K562 (cell line): ENCODE measurements around the gene SLC27A4. TPM values are rescaled to one million over a fixed set of nuclear protein-coding genes. Genes with fewer than 3 reads are reported as not detected.
A peak's percentile ranks its signal among the peaks of the same experiment; 100 is the strongest.

Source experiments
- BMI1 ChIP-seq: fragments of 150-350 bp; IDR thresholded peaks from 2 replicates; pipeline ENCODE4 v1.6.1; 2014; ENCODE audit warnings: low read length
- CHD1 ChIP-seq: fragments of 200-600 bp; sonication (generic); IDR thresholded peaks from one replicate; pipeline ENCODE4 v1.6.1; 2012; ENCODE audit warnings: mild to moderate bottlenecking, moderate library complexity, low read length, inconsistent platforms
- FOXA1 ChIP-seq: fragments of 450-650 bp; IDR thresholded peaks from 2 replicates; pipeline ENCODE4 v1.6.1; 2016; ENCODE audit warnings: mild to moderate bottlenecking, borderline replicate concordance
- JUND ChIP-seq, 2 experiments: IDR thresholded peaks; 2 replicates in 1 of 2; 3 replicates in 1 of 2; pipeline ENCODE4 v1.6.1; 2011; ENCODE audit warnings: borderline replicate concordance in 2 of 2, low read depth in 2 of 2, low read length in 2 of 2, improper control_type of control experiment in 1 of 2, missing biosample characterization in 1 of 2, missing genetic modification characterization in 1 of 2, missing genetic modification reagents in 1 of 2
- MECOM ChIP-seq: fragments of 250-450 bp; sonication (Bioruptor Pico); IDR thresholded peaks from 2 replicates; pipeline ENCODE4 v1.8.0; 2022; ENCODE audit warnings: inconsistent platforms
- NONO ChIP-seq, 2 experiments: fragments of 200-400 bp in 1 of 2; fragments of 450-650 bp in 1 of 2; formaldehyde crosslinking in 1 of 2; IDR thresholded peaks; 2 replicates each; pipeline ENCODE4 v1.6.1; 2017; ENCODE audit warnings: low read depth in 2 of 2, mild to moderate bottlenecking in 2 of 2, moderate library complexity in 2 of 2, low read length in 1 of 2
- RB1 ChIP-seq: fragments of 450-650 bp; IDR thresholded peaks from 2 replicates; pipeline ENCODE4 v1.6.1; 2017; ENCODE audit warnings: low read depth, mild to moderate bottlenecking
- RBM17 ChIP-seq: fragments of 200-400 bp; formaldehyde crosslinking; IDR thresholded peaks from 2 replicates; pipeline ENCODE4 v1.6.1; 2017; ENCODE audit warnings: low read depth, mild to moderate bottlenecking, low read length, borderline replicate concordance
- SP1 ChIP-seq: sonication (generic); formaldehyde crosslinking; IDR thresholded peaks from 2 replicates; pipeline ENCODE4 v1.8.1; 2022; ENCODE audit warnings: mild to moderate bottlenecking, missing genetic modification reagents
- ZFP36 ChIP-seq: fragments of 150-350 bp; IDR thresholded peaks from 2 replicates; pipeline ENCODE4 v1.6.1; 2018; ENCODE audit warnings: low read length, low read depth; ENCODE audit not compliant: partially characterized antibody
- ZNF668 ChIP-seq: fragments of 250-450 bp; sonication (Bioruptor Pico); IDR thresholded peaks from 2 replicates; pipeline ENCODE4 v1.8.0; 2022; ENCODE audit warnings: mild to moderate bottlenecking, inconsistent platforms
- polyA plus RNA-seq, 8 experiments: library from polyadenylated mRNA; depleted of rRNA in 4 of 8; stranded (reverse) in 5 of 8; unstranded in 3 of 8; fragments of >200 nt; fragmentation: Nextera tagmentation in 2 of 8; fragmentation: Illumina TruSeq in 1 of 8; extraction: Ambion mirVana in 2 of 8; extraction: Trizol in 1 of 8; gene quantifications; 2 replicates each; pipeline versions ENCODE4 v1.2.1 to v1.2.3, GENCODE V29; 2011 to 2014; ENCODE audit warnings: inconsistent platforms in 1 of 8, missing spikeins in 1 of 8
- total RNA-seq, 7 experiments: library from RNA; depleted of rRNA in 6 of 7; stranded (reverse); fragments of >200 nt in 6 of 7; fragmentation: Illumina TruSeq in 2 of 7; extraction: Trizol in 2 of 7; gene quantifications; 2 replicates each; pipeline versions ENCODE4 v1.2.1 to v1.2.3, GENCODE V29; 2011 to 2021; ENCODE audit warnings: low replicate concordance in 1 of 7
- TF ChIP-seq, protein P1 (sequence below): fragments of 250-450 bp; sonication (Bioruptor Pico); IDR thresholded peaks from 2 replicates; pipeline ENCODE4 v1.5.0; 2021; ENCODE audit warnings: mild to moderate bottlenecking, borderline replicate concordance
- TF ChIP-seq, protein P2 (sequence below): sonication (generic); formaldehyde crosslinking; IDR thresholded peaks from 2 replicates; pipeline ENCODE4 v1.8.0; 2022; ENCODE audit warnings: mild to moderate bottlenecking, missing genetic modification reagents
- TF ChIP-seq, protein P3 (sequence below): fragments of 450-650 bp; IDR thresholded peaks from 2 replicates; pipeline ENCODE4 v1.6.1; 2018; ENCODE audit warnings: mild to moderate bottlenecking, low read depth; ENCODE audit not compliant: partially characterized antibody
- TF ChIP-seq, protein P4 (sequence below): fragments of 250-450 bp; sonication (Bioruptor Pico); IDR thresholded peaks from 2 replicates; pipeline ENCODE4 v1.4.0; 2020
- TF ChIP-seq, protein P5 (sequence below): fragments of 450-650 bp; formaldehyde crosslinking; IDR thresholded peaks from 2 replicates; pipeline ENCODE4 v1.4.0; 2022; ENCODE audit warnings: missing genetic modification characterization

SLC27A4 gene
- total and polyA plus RNA-seq, 9 of the 15 experiments (the other 6 are each of a cell fraction or from before 2014, with no cell fraction given) = 0.25 to 35.7 (median 14.0) TPM

DNA sequence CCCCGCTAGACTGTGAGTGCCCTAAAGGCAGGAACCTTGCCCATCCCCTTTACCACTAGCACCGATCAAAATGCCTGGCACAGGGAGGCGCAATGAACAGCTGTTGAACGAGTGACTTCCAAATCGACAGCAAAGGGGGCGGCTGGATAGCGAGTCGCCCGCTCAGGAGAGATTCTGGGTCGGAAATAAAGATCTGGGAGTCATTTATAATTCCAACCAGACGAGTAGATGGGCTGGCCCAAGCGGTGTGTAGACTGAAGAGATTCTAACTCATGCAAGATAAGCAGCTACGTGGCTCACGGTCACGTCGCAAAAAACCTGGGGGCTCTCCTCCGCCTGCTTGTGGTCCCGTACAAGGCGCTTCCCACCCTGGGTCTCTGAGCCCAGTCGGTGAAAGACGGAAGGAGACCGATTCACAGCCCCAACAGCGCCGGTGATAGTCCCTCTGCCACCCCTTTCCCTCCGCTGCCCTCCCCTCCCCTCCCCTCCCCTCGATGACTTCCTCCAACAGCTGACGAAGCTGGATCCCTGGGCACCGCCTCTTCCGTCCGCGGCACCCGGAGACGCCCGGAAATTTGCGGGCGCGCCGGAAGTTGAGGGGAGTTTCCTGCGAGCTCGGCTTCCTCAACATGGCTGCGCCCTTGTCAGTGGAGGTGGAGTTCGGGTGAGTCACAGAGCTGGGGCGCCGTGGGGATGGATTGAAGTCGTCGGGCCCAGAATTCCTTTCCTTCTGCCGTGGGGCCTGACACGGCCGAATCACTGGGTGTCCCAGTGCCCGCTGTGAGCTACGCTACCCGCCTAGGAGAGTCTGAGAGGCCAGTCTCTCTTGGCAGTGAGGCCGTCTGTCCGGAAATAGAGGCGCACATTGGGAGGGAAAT, 30.7 kb downstream of the SLC27A4 start, which contains the start of gene URM1 (continued):
- TF ChIP-seq, protein P1, sequence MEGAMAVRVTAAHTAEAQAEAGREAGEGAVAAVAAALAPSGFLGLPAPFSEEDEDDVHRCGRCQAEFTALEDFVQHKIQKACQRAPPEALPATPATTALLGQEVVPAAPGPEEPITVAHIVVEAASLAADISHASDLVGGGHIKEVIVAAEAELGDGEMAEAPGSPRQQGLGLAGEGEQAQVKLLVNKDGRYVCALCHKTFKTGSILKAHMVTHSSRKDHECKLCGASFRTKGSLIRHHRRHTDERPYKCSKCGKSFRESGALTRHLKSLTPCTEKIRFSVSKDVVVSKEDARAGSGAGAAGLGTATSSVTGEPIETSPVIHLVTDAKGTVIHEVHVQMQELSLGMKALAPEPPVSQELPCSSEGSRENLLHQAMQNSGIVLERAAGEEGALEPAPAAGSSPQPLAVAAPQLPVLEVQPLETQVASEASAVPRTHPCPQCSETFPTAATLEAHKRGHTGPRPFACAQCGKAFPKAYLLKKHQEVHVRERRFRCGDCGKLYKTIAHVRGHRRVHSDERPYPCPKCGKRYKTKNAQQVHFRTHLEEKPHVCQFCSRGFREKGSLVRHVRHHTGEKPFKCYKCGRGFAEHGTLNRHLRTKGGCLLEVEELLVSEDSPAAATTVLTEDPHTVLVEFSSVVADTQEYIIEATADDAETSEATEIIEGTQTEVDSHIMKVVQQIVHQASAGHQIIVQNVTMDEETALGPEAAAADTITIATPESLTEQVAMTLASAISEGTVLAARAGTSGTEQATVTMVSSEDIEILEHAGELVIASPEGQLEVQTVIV (CRISPR knock-in tag) = no peak
- TF ChIP-seq, protein P2, sequence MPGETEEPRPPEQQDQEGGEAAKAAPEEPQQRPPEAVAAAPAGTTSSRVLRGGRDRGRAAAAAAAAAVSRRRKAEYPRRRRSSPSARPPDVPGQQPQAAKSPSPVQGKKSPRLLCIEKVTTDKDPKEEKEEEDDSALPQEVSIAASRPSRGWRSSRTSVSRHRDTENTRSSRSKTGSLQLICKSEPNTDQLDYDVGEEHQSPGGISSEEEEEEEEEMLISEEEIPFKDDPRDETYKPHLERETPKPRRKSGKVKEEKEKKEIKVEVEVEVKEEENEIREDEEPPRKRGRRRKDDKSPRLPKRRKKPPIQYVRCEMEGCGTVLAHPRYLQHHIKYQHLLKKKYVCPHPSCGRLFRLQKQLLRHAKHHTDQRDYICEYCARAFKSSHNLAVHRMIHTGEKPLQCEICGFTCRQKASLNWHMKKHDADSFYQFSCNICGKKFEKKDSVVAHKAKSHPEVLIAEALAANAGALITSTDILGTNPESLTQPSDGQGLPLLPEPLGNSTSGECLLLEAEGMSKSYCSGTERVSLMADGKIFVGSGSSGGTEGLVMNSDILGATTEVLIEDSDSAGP = no peak
- no peak for TF ChIP-seq BMI1
- no peak for TF ChIP-seq RBM17
- TF ChIP-seq, protein P3, sequence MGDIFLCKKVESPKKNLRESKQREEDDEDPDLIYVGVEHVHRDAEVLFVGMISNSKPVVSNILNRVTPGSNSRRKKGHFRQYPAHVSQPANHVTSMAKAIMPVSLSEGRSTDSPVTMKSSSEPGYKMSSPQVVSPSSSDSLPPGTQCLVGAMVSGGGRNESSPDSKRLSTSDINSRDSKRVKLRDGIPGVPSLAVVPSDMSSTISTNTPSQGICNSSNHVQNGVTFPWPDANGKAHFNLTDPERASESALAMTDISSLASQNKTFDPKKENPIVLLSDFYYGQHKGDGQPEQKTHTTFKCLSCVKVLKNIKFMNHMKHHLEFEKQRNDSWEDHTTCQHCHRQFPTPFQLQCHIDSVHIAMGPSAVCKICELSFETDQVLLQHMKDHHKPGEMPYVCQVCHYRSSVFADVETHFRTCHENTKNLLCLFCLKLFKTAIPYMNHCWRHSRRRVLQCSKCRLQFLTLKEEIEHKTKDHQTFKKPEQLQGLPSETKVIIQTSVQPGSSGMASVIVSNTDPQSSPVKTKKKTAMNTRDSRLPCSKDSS = no peak
- TF ChIP-seq SP1 (CRISPR knock-in tag) = peak; percentile 56; the same call in 1 of the 2 replicates
- TF ChIP-seq JUND (IDR thresholded peaks at IDR 0.05; ENCODE audit: borderline replicate concordance, low read depth, low read length) = peak; percentile 54; the same call in 1 of the 2 replicates
- TF ChIP-seq JUND (tag; IDR thresholded peaks at IDR 0.05; ENCODE audit: borderline replicate concordance, low read depth, low read length) = peak; percentile 49; the same call in 1 of the 3 replicates
- TF ChIP-seq ZFP36 = no peak
- no peak for TF ChIP-seq MECOM (CRISPR knock-in tag)
- no peak for TF ChIP-seq FOXA1
- TF ChIP-seq, protein P4, sequence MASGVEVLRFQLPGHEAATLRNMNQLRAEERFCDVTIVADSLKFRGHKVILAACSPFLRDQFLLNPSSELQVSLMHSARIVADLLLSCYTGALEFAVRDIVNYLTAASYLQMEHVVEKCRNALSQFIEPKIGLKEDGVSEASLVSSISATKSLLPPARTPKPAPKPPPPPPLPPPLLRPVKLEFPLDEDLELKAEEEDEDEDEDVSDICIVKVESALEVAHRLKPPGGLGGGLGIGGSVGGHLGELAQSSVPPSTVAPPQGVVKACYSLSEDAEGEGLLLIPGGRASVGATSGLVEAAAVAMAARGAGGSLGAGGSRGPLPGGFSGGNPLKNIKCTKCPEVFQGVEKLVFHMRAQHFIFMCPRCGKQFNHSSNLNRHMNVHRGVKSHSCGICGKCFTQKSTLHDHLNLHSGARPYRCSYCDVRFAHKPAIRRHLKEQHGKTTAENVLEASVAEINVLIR = no peak
- TF ChIP-seq, protein P5, sequence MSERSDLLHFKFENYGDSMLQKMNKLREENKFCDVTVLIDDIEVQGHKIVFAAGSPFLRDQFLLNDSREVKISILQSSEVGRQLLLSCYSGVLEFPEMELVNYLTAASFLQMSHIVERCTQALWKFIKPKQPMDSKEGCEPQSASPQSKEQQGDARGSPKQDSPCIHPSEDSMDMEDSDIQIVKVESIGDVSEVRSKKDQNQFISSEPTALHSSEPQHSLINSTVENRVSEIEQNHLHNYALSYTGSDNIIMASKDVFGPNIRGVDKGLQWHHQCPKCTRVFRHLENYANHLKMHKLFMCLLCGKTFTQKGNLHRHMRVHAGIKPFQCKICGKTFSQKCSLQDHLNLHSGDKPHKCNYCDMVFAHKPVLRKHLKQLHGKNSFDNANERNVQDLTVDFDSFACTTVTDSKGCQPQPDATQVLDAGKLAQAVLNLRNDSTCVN (CRISPR knock-in tag) = no peak
- 0 out of 2 replicates have a peak, but pooled peaks have one; percentile 28 for TF ChIP-seq RB1
- TF ChIP-seq NONO (IDR thresholded peaks at IDR 0.05; ENCODE audit: low read depth in 2 of 2, low read length in 1 of 2) = peak in 1 of 2 experiments; percentile 35; a peak in 1 of 4 replicates
- peak; percentile 7 for TF ChIP-seq CHD1
- no peak for TF ChIP-seq ZNF668 (CRISPR knock-in tag)
